ENCODE data around the gene ADGRF1. TPM values are rescaled to one million over a fixed set of nuclear protein-coding genes. Genes with fewer than 3 reads are reported as not detected.

The ADGRF1 gene
- total RNA-seq, 2 experiments from 2014 or later: not detected

- DNase-seq: no peak
- Histone ChIP-seq H3K27me3 (ENCODE audit: control insufficient read depth in 1 of 2, insufficient read depth in 2 of 2, low read length in 2 of 2) (no peaks in the 10 kb centered on the region), H3K36me3 (ENCODE audit: insufficient read depth, low read length) (no peaks in the 10 kb centered on the region), H3K4me3 (ENCODE audit: low read length) (no peak overlapping the region), H3K9me3 (ENCODE audit: control insufficient read depth in 1 of 2, insufficient read depth in 1 of 2, low read length in 2 of 2) (no peaks in the 10 kb centered on the region), H3K4me1 (ENCODE audit: insufficient read depth, low read length) (no peaks in the 10 kb centered on the region), H3K27ac (ENCODE audit: low read depth in 1 of 2, low read length in 2 of 2) (no peak overlapping the region)
- ATAC-seq (ENCODE audit: poor library complexity): no peak
- no peak overlapping the region for H3K27ac Mint-ChIP-seq
- H3K4me1 Mint-ChIP-seq (ENCODE audit: low read depth): no peaks in the 10 kb centered on the region
- no peaks in the 10 kb centered on the region for H3K27me3 Mint-ChIP-seq
- H3K9me3 Mint-ChIP-seq: no peaks in the 10 kb centered on the region
- intact Hi-C loops (cut with DNase I, micrococcal nuclease): no loop called here
- H3K36me3 Mint-ChIP-seq (ENCODE audit: low read depth): no peaks in the 10 kb centered on the region
- H3K4me3 Mint-ChIP-seq: no peak overlapping the region
- TF ChIP-seq, protein P1, sequence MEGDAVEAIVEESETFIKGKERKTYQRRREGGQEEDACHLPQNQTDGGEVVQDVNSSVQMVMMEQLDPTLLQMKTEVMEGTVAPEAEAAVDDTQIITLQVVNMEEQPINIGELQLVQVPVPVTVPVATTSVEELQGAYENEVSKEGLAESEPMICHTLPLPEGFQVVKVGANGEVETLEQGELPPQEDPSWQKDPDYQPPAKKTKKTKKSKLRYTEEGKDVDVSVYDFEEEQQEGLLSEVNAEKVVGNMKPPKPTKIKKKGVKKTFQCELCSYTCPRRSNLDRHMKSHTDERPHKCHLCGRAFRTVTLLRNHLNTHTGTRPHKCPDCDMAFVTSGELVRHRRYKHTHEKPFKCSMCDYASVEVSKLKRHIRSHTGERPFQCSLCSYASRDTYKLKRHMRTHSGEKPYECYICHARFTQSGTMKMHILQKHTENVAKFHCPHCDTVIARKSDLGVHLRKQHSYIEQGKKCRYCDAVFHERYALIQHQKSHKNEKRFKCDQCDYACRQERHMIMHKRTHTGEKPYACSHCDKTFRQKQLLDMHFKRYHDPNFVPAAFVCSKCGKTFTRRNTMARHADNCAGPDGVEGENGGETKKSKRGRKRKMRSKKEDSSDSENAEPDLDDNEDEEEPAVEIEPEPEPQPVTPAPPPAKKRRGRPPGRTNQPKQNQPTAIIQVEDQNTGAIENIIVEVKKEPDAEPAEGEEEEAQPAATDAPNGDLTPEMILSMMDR (IDR thresholded peaks at IDR 0.05): no peak
- ChIA-PET CTCF (no interaction called here), POLR2A (no interaction called here)
These were observed 19.9 kb downstream of the ADGRF1 start for GRCh38 chr6:47022191-47022590.

DNA sequence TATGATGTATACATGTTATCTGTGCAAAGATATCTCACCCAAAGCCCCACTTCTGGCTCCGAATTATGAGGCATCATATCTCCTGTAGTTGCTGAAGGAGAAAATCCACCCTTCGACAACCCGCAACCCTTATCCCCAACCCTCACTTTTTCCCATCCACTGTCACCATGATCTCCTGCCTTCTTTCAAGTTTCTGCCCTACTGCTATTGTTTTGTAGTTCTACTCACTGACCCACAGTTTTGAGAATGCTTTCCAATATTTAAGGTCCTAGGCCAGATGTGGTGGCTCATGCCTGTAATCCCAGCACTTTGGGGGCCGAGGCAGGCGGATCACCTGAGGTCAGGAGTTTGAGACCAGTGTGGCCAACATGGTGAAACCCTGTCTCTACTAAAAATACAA lies 22.2 kb downstream of the ADGRF1 start:
- Histone ChIP-seq H3K27ac (ENCODE audit: low read depth in 1 of 2, low read length in 2 of 2) (no peak overlapping the region), H3K36me3 (ENCODE audit: insufficient read depth, low read length) (no peaks in the 10 kb centered on the region), H3K9me3 (ENCODE audit: control insufficient read depth in 1 of 2, insufficient read depth in 1 of 2, low read length in 2 of 2) (no peaks in the 10 kb centered on the region), H3K27me3 (ENCODE audit: control insufficient read depth in 1 of 2, insufficient read depth in 2 of 2, low read length in 2 of 2) (no peaks in the 10 kb centered on the region), H3K4me1 (ENCODE audit: insufficient read depth, low read length) (no peaks in the 10 kb centered on the region), H3K4me3 (ENCODE audit: low read length) (no peak overlapping the region)
- no peaks in the 10 kb centered on the region for H3K27me3 Mint-ChIP-seq
- CTCF ChIA-PET: no interaction called here
- no peaks in the 10 kb centered on the region for H3K4me1 Mint-ChIP-seq (ENCODE audit: low read depth)
- H3K27ac Mint-ChIP-seq: no peak overlapping the region
- no peak overlapping the region for H3K4me3 Mint-ChIP-seq
- POLR2A ChIA-PET: no interaction called here
- DNase-seq: no peak
- TF ChIP-seq, protein P1 (IDR thresholded peaks at IDR 0.05): no peak
- no peaks in the 10 kb centered on the region for H3K36me3 Mint-ChIP-seq (ENCODE audit: low read depth)
- no peak for ATAC-seq (ENCODE audit: poor library complexity)
- intact Hi-C loops (cut with DNase I, micrococcal nuclease): no loop called here
- H3K9me3 Mint-ChIP-seq: no peaks in the 10 kb centered on the region

DNA sequence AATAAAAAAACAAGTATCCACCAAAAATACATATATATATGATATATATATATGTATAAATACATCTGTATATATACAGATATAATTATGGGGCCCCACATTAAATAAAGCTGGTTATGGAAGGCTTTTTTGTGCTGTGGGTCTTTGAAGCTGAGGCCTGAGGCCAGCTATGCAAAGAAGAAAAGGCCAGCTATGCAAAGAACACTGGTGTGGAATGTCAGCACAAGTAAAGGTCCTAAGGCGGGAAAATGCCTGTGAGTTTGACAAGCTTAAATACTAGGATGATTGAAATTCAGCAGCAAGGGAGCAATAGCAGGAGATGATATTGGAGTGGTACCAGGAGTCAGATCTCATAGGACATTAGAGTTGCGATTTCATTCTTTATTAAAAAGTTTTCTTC lies 25.2 kb downstream of the ADGRF1 start:
- H3K4me1 Mint-ChIP-seq (ENCODE audit: low read depth): no peaks in the 10 kb centered on the region
- CTCF ChIA-PET: no interaction called here
- DNase-seq (no peak), ATAC-seq (ENCODE audit: poor library complexity) (no peak)
- Histone ChIP-seq H3K36me3 (ENCODE audit: insufficient read depth, low read length) (no peaks in the 10 kb centered on the region), H3K9me3 (ENCODE audit: control insufficient read depth in 1 of 2, insufficient read depth in 1 of 2, low read length in 2 of 2) (no peaks in the 10 kb centered on the region), H3K27ac (ENCODE audit: low read depth in 1 of 2, low read length in 2 of 2) (no peak overlapping the region), H3K4me1 (ENCODE audit: insufficient read depth, low read length) (no peaks in the 10 kb centered on the region), H3K27me3 (ENCODE audit: control insufficient read depth in 1 of 2, insufficient read depth in 2 of 2, low read length in 2 of 2) (no peaks in the 10 kb centered on the region), H3K4me3 (ENCODE audit: low read length) (no peak overlapping the region)
- POLR2A ChIA-PET: no interaction called here
- TF ChIP-seq, protein P1 (IDR thresholded peaks at IDR 0.05): no peak
- no peak overlapping the region for H3K4me3 Mint-ChIP-seq
- peaks cover 2% of the 10 kb centered on the region for H3K9me3 Mint-ChIP-seq
- H3K27ac Mint-ChIP-seq: no peak overlapping the region
- peaks cover 6% of the 10 kb centered on the region for H3K27me3 Mint-ChIP-seq
- H3K36me3 Mint-ChIP-seq (ENCODE audit: low read depth): no peaks in the 10 kb centered on the region
- intact Hi-C loops (cut with DNase I, micrococcal nuclease): no loop called here

All from CD4-positive, alpha-beta T cell (primary cell).